ENCODE data around the gene MXD4. TPM values are rescaled to one million over a fixed set of nuclear protein-coding genes. Genes with fewer than 3 reads are reported as not detected.
"Not testable (repeated sequence)": the region's sequence is repeated elsewhere in the genome, so short reads cannot be mapped to it uniquely, and the experiment has no call there.

Gene MXD4
- total RNA-seq, 4 donors from 2014 or later = 20.4 to 29.4 (median 27.7) TPM

- intact Hi-C loops (cut with DNase I; ENCODE audit: low total_unique reads) = no loop called here
- TF ChIP-seq CTCF (IDR thresholded peaks at IDR 0.05 in 4 of 5, conservative IDR thresholded peaks at IDR 0.05 in 1 of 5) (no peak), POLR2A (IDR thresholded peaks at IDR 0.05) (no peak)
- DNase-seq (peak in 1 of 2 donors; percentile 7), ATAC-seq (no peak)
- H3K27me3 ChIP-seq = no peaks in the 10 kb centered on the region
- in situ Hi-C loops (cut with MboI; ENCODE audit: low sequenced_read_pairs in 4 of 4) = no loop called here
- no peak overlapping the region for H3K27ac ChIP-seq
- H3K36me3 ChIP-seq = no peaks in the 10 kb centered on the region
- no peaks in the 10 kb centered on the region for H3K9me3 ChIP-seq
- no peak overlapping the region for H3K4me3 ChIP-seq
- H3K4me1 ChIP-seq = peaks cover 0 to 5% of the 10 kb centered on the region in 2 donors
Observed at GRCh38 chr4:2276581-2277325, 14.8 kb upstream of the MXD4 start.

- Histone ChIP-seq H3K27ac (no peak overlapping the region), H3K4me1 (peaks cover 3 to 8% of the 10 kb centered on the region in 2 donors), H3K36me3 (no peaks in the 10 kb centered on the region), H3K27me3 (no peaks in the 10 kb centered on the region), H3K9me3 (no peaks in the 10 kb centered on the region), H3K4me3 (no peak overlapping the region)
- ATAC-seq (no peak), DNase-seq (peak in 1 of 2 donors; percentile 6)
- in situ Hi-C loops (cut with MboI; ENCODE audit: low sequenced_read_pairs in 4 of 4) (no loop called here), intact Hi-C loops (cut with DNase I; ENCODE audit: low total_unique reads) (no loop called here)
- TF ChIP-seq CTCF (IDR thresholded peaks at IDR 0.05 in 4 of 5, conservative IDR thresholded peaks at IDR 0.05 in 1 of 5) = no peak
- no peak for TF ChIP-seq POLR2A (IDR thresholded peaks at IDR 0.05)
Observed at GRCh38 chr4:2275546-2276251, 13.8 kb upstream of the MXD4 start.

GRCh38 chr4:2275044-2275397 lies 13.1 kb upstream of the MXD4 start:
- H3K36me3 ChIP-seq; H3K9me3 ChIP-seq; intact Hi-C loops (cut with DNase I; ENCODE audit: low total_unique reads); H3K27ac ChIP-seq; H3K4me1 ChIP-seq; ATAC-seq; DNase-seq; H3K4me3 ChIP-seq; H3K27me3 ChIP-seq; in situ Hi-C loops (cut with MboI; ENCODE audit: low sequenced_read_pairs in 4 of 4): not testable (repeated sequence)

- intact Hi-C loops (cut with DNase I; ENCODE audit: low total_unique reads) = no loop called here
- H3K27me3 ChIP-seq = no peaks in the 10 kb centered on the region
- TF ChIP-seq POLR2A (IDR thresholded peaks at IDR 0.05) (no peak), CTCF (IDR thresholded peaks at IDR 0.05 in 4 of 5, conservative IDR thresholded peaks at IDR 0.05 in 1 of 5) (no peak)
- no peaks in the 10 kb centered on the region for H3K36me3 ChIP-seq
- H3K4me1 ChIP-seq = peaks cover 12 to 14% of the 10 kb centered on the region in 2 donors
- H3K9me3 ChIP-seq = no peaks in the 10 kb centered on the region
- no peak overlapping the region for H3K4me3 ChIP-seq
- H3K27ac ChIP-seq = no peak overlapping the region
- no peak for ATAC-seq
- in situ Hi-C loops (cut with MboI; ENCODE audit: low sequenced_read_pairs in 4 of 4) = no loop called here
- DNase-seq = no peak
Observed at GRCh38 chr4:2274320-2275043, 12.6 kb upstream of the MXD4 start.
